Uterus (tissue), 4 donors: ENCODE data around the gene OR2T35. TPM values are rescaled to one million over a fixed set of nuclear protein-coding genes. Genes with fewer than 3 reads are reported as not detected.

ENCODE experiments used
- DNase-seq, 2 donors: peaks; one replicate each; pipeline ENCODE4 v3.0.0-alpha.2; 2019 to 2020
- H3K27ac ChIP-seq, 2 donors: fragments of 200-600 bp; sonication (generic); 1 replicate in 1 of 2; 2 replicates in 1 of 2; pipeline ENCODE4 v1.5.1; 2016 to 2018
- H3K27me3 ChIP-seq, 2 donors: fragments of 200-600 bp; sonication (generic); one replicate each; pipeline ENCODE4 v1.5.1; 2018 to 2019; ENCODE audit warnings: control low read depth in 1 of 2
- H3K36me3 ChIP-seq, 2 donors: fragments of 200-600 bp; sonication (generic); one replicate each; pipeline ENCODE4 v1.5.1; 2019; ENCODE audit warnings: control low read depth in 1 of 2
- H3K4me1 ChIP-seq, 2 donors: fragments of 200-600 bp; sonication (generic); one replicate each; pipeline ENCODE4 v1.5.1; 2018 to 2019; ENCODE audit warnings: control low read depth in 1 of 2
- H3K4me3 ChIP-seq, 2 donors: fragments of 200-600 bp; sonication (generic); 1 replicate in 1 of 2; 2 replicates in 1 of 2; pipeline ENCODE4 v1.5.1; 2018 to 2019; ENCODE audit warnings: mild to moderate bottlenecking in 1 of 2
- H3K9me3 ChIP-seq, 2 donors: fragments of 200-600 bp; sonication (generic); one replicate each; pipeline ENCODE4 v1.5.1; 2019; ENCODE audit warnings: control low read depth in 1 of 2
- CTCF ChIP-seq, 4 experiments: fragments of 200-600 bp in 2 of 4; fragments of 450-650 bp in 2 of 4; sonication (generic) in 2 of 4; IDR thresholded peaks; one replicate each; pipeline ENCODE4 v1.5.1; 2016 to 2019; ENCODE audit warnings: antibody characterized with exemption in 4 of 4, mild to moderate bottlenecking in 2 of 4, moderate library complexity in 1 of 4
- POLR2A ChIP-seq, 2 donors: fragments of 450-650 bp; IDR thresholded peaks; one replicate each; pipeline ENCODE4 v1.6.1; 2016; ENCODE audit warnings: antibody characterized with exemption in 2 of 2, mild to moderate bottlenecking in 1 of 2, moderate library complexity in 1 of 2
- intact Hi-C: fragments of 100-400 bp; cut with DNase I; formaldehyde crosslinking; loops from one replicate; pipeline ENCODE4 v1.15.1; 2023; ENCODE audit warnings: low total_unique reads
- small RNA-seq: library from RNA; depleted of rRNA; stranded (forward); fragments of <200 nt; gene quantifications from one replicate; pipeline ENCODE3, GENCODE V24; 2016
- total RNA-seq, 4 donors: library from RNA; depleted of rRNA in 3 of 4; stranded (reverse); fragments of >200 nt in 3 of 4; gene quantifications; one replicate each; pipeline versions ENCODE4 v1.1.0 to v1.2.4, GENCODE V29; 2014 to 2023
- donor health status: DM: yes; HTN: yes; CAD: no.

OR2T35 gene
- total RNA-seq, 4 donors from 2014 or later, result not detected

- TF ChIP-seq POLR2A (IDR thresholded peaks at IDR 0.05), result no peak
- no peak for TF ChIP-seq CTCF (IDR thresholded peaks at IDR 0.05)
- Histone ChIP-seq H3K9me3 (no peaks in the 10 kb centered on the region), H3K4me3 (no peak overlapping the region), H3K36me3 (no peaks in the 10 kb centered on the region), H3K4me1 (no peaks in the 10 kb centered on the region), H3K27me3 (no peaks in the 10 kb centered on the region), H3K27ac (no peak overlapping the region)
- intact Hi-C loops, result no loop called here
- no peak for DNase-seq
Observed at GRCh38 chr1:248592655-248593054, 52.4 kb downstream of the OR2T35 start.

- Histone ChIP-seq H3K36me3 (no peaks in the 10 kb centered on the region), H3K27ac (no peak overlapping the region), H3K9me3 (no peaks in the 10 kb centered on the region), H3K4me1 (no peaks in the 10 kb centered on the region), H3K4me3 (no peak overlapping the region), H3K27me3 (no peaks in the 10 kb centered on the region)
- TF ChIP-seq CTCF (IDR thresholded peaks at IDR 0.05), result no peak
- TF ChIP-seq POLR2A (IDR thresholded peaks at IDR 0.05), result no peak
- DNase-seq, result no peak
- intact Hi-C loops, result no loop called here
Observed at GRCh38 chr1:248590055-248590454, 55.0 kb downstream of the OR2T35 start.

GRCh38 chr1:248589334-248589733, 55.7 kb downstream of the OR2T35 start:
- Histone ChIP-seq H3K9me3 (no peaks in the 10 kb centered on the region), H3K4me3 (no peak overlapping the region), H3K27ac (no peak overlapping the region), H3K27me3 (no peaks in the 10 kb centered on the region), H3K4me1 (no peaks in the 10 kb centered on the region), H3K36me3 (no peaks in the 10 kb centered on the region)
- no peak for DNase-seq
- intact Hi-C loops, result no loop called here
- TF ChIP-seq POLR2A (IDR thresholded peaks at IDR 0.05) (no peak), CTCF (IDR thresholded peaks at IDR 0.05) (no peak)

Small RNAs within 50 kb of the gene (small RNA-seq; reads per million reads assigned to genes)
- not detected for gene RF00019

Other genes starting within 250 kb of the OR2T35 start
- not detected for gene OR2T1, start 242.2 kb downstream of the OR2T35 start, total RNA-seq
- under 1 TPM in 1 of 4 donors, not detected in 3; 0.21 TPM for gene OR2T2, start 199.6 kb downstream of the OR2T35 start, total RNA-seq
- not detected for gene OR2T3, start 171.9 kb downstream of the OR2T35 start, total RNA-seq
- gene OR2T5, start 156.7 kb downstream of the OR2T35 start, total RNA-seq, result not detected
- gene OR2G6, start 137.2 kb downstream of the OR2T35 start, total RNA-seq, result not detected
- not detected for gene OR2T29, start 82.5 kb downstream of the OR2T35 start, total RNA-seq
- gene OR2T34, start 70.5 kb downstream of the OR2T35 start, total RNA-seq, result not detected
- not detected for gene OR2T10, start 47.6 kb downstream of the OR2T35 start, total RNA-seq
- gene OR2T11, start 10.2 kb downstream of the OR2T35 start, total RNA-seq, result not detected
- gene OR2T27, start 10.2 kb upstream of the OR2T35 start, total RNA-seq, result not detected
- not detected for gene OR14I1, start 57.5 kb upstream of the OR2T35 start, total RNA-seq
- gene LYPD8, start 110.5 kb upstream of the OR2T35 start, total RNA-seq, result not detected
- 10 to 100 TPM in 3 of 4 donors, 1 to 10 TPM in 1; 2.6 to 29.8 (median 16.4) TPM for gene SH3BP5L, start 180.6 kb upstream of the OR2T35 start, total RNA-seq
- gene ZNF672, start 192.9 kb upstream of the OR2T35 start, total RNA-seq, result 10 to 100 TPM; 15.0 to 34.3 (median 24.0) TPM
- 10 to 100 TPM; 21.2 to 43.5 (median 29.2) TPM for gene ZNF692, start 213.8 kb upstream of the OR2T35 start, total RNA-seq